ENCODE measurements around the gene ALKBH4.
"Not testable (repeated sequence)": the region's sequence is repeated elsewhere in the genome, so short reads cannot be mapped to it uniquely, and the experiment has no call there.

ALKBH4 gene

GRCh38 chr7:102424787-102425218 lies 39.9 kb downstream of the ALKBH4 start:
- DNase-seq = no peak

GRCh38 chr7:102424129-102424551 lies 40.5 kb downstream of the ALKBH4 start:
- no peak for DNase-seq

- DNase-seq = no peak
Measured at GRCh38 chr7:102421706-102422240, 42.9 kb downstream of the ALKBH4 start.

GRCh38 chr7:102418592-102418991 lies 46.1 kb downstream of the ALKBH4 start:
- DNase-seq = no peak

- no peak for DNase-seq
Measured at GRCh38 chr7:102417105-102417504, 47.6 kb downstream of the ALKBH4 start.

- no peak for DNase-seq
Measured at GRCh38 chr7:102416406-102416805, 48.3 kb downstream of the ALKBH4 start.

GRCh38 chr7:102415685-102416225 lies 48.9 kb downstream of the ALKBH4 start:
- DNase-seq = no peak

GRCh38 chr7:102413611-102414010 lies 51.1 kb downstream of the ALKBH4 start:
- DNase-seq = no peak

GRCh38 chr7:102413091-102413490 lies 51.6 kb downstream of the ALKBH4 start:
- no peak for DNase-seq

- no peak for DNase-seq
Measured at GRCh38 chr7:102412548-102412947, 52.1 kb downstream of the ALKBH4 start.

GRCh38 chr7:102410918-102411317 lies 53.7 kb downstream of the ALKBH4 start:
- no peak for DNase-seq

GRCh38 chr7:102410123-102410522 lies 54.5 kb downstream of the ALKBH4 start:
- no peak for DNase-seq

- DNase-seq = no peak
Measured at GRCh38 chr7:102409340-102409739, 55.3 kb downstream of the ALKBH4 start.

GRCh38 chr7:102408530-102408929 lies 56.1 kb downstream of the ALKBH4 start:
- DNase-seq = not testable (repeated sequence)

GRCh38 chr7:102407910-102408309 lies 56.8 kb downstream of the ALKBH4 start:
- no peak for DNase-seq
